Adrenal gland (tissue), 5 donors: ENCODE results near the gene KSR2.

Experiments
- CTCF ChIP-seq, 6 experiments: fragments of 450-650 bp in 4 of 6; fragments of 200-600 bp in 2 of 6; sonication (generic) in 1 of 6; IDR thresholded peaks; 1 replicate in 5 of 6; 2 replicates in 1 of 6; pipeline versions ENCODE4 v1.5.1 to v1.8.0; 2016 to 2021; ENCODE audit warnings: antibody characterized with exemption in 6 of 6, mild to moderate bottlenecking in 2 of 6, moderate library complexity in 1 of 6
- POLR2A ChIP-seq, 2 donors: fragments of 450-650 bp; IDR thresholded peaks; one replicate each; pipeline ENCODE4 v1.6.1; 2017; ENCODE audit warnings: antibody characterized with exemption in 2 of 2, mild to moderate bottlenecking in 2 of 2, moderate library complexity in 1 of 2
- donor health status: DM: no; HTN: no; CAD: no.

GRCh38 chr12:117820216-117820907 is 148.4 kb downstream of the KSR2 start:
- TF ChIP-seq CTCF (IDR thresholded peaks at IDR 0.05) (no peak), POLR2A (IDR thresholded peaks at IDR 0.05) (no peak)
